ENCODE results near the gene ROR2. TPM values are rescaled to one million over a fixed set of nuclear protein-coding genes. Genes with fewer than 3 reads are reported as not detected.

ROR2 gene
- total RNA-seq, 2 donors from 2014 or later, result 4.0 to 5.4 TPM

DNA sequence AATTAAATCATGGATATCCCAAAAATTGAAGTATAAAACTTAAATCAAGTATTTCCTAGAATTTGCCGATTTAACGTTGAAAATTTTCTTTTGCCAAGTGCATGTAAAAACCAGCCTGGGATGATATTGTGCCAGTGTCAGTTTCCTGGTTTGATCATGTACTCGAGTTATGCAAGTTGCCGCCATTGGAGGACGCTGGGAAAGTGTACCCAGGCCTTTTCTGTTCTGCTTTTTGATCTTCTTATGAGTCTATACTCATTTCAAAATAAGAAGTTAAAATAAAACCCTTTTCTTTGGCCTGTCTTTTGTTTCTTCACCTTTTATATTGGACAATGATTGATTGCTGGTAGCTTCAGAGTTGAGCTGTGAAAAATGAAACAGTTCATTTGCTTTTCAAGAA, 433.3 kb downstream of the ROR2 start:
- no peak for TF ChIP-seq CTCF (IDR thresholded peaks at IDR 0.05)
- TF ChIP-seq POLR2A (IDR thresholded peaks at IDR 0.05), result no peak
- Histone ChIP-seq H3K36me3 (replicated peaks in 1 of 2; ENCODE audit: insufficient read depth in 1 of 2, low read depth in 2 of 2) (no peaks in the 10 kb centered on the region), H3K4me1 (no peaks in the 10 kb centered on the region), H3K27me3 (no peaks in the 10 kb centered on the region), H3K9me3 (peaks cover 0 to 4% (median 0%) of the 10 kb centered on the region in 3 donors), H3K27ac (no peak overlapping the region), H3K4me3 (no peak overlapping the region)
- intact Hi-C loops (cut with DNase I), result no loop called here
- peak in 1 of 4 donors; percentile 10 for DNase-seq
- 89 to 90% methylated on average over 5 of the region's 5 CpGs for WGBS, 2 donors
- ATAC-seq, result no peak

- Histone ChIP-seq H3K27ac (no peak overlapping the region), H3K9me3 (peaks cover 0 to 4% (median 0%) of the 10 kb centered on the region in 3 donors), H3K36me3 (replicated peaks in 1 of 2; ENCODE audit: insufficient read depth in 1 of 2, low read depth in 2 of 2) (no peaks in the 10 kb centered on the region), H3K27me3 (no peaks in the 10 kb centered on the region), H3K4me1 (no peaks in the 10 kb centered on the region), H3K4me3 (no peak overlapping the region)
- DNase-seq (no peak), ATAC-seq (no peak)
- 96% methylated on average over 4 of the region's 4 CpGs for WGBS, 2 donors
- intact Hi-C loops (cut with DNase I), result no loop called here
- TF ChIP-seq CTCF (IDR thresholded peaks at IDR 0.05), result no peak
- no peak for TF ChIP-seq POLR2A (IDR thresholded peaks at IDR 0.05)
These were observed 433.9 kb downstream of the ROR2 start for GRCh38 chr9:91516081-91516480.

- Histone ChIP-seq H3K9me3 (peaks cover 0 to 4% (median 0%) of the 10 kb centered on the region in 3 donors), H3K27me3 (no peaks in the 10 kb centered on the region), H3K4me3 (no peak overlapping the region), H3K4me1 (no peaks in the 10 kb centered on the region), H3K27ac (no peak overlapping the region), H3K36me3 (replicated peaks in 1 of 2; ENCODE audit: insufficient read depth in 1 of 2, low read depth in 2 of 2) (no peaks in the 10 kb centered on the region)
- peak; percentile 16 to 58 (median 34) for DNase-seq
- no peak for TF ChIP-seq CTCF (IDR thresholded peaks at IDR 0.05)
- no peak for ATAC-seq
- WGBS, 2 donors, result 30 to 31% methylated on average over 12 of the region's 12 CpGs
- intact Hi-C loops (cut with DNase I), result no loop called here
These were observed 434.8 kb downstream of the ROR2 start for GRCh38 chr9:91515074-91515687.

Small RNAs within 50 kb of the gene (microRNA-seq; reads per million reads assigned to microRNA genes)
- gene MIR3910-1 (ENCODE audit: borderline number of aligned reads in 2 of 2, borderline replicate concordance in 2 of 2), result 0 reads per million in 2 donors
- gene MIR3910-2 (ENCODE audit: borderline number of aligned reads in 2 of 2, borderline replicate concordance in 2 of 2), result 0 reads per million in 2 donors

Small RNAs within 50 kb of the gene (small RNA-seq; reads per million reads assigned to genes)
- not detected for gene MIR3910-1

Other genes starting within 250 kb of the ROR2 start
- gene SPTLC1, start 165.2 kb upstream of the ROR2 start, total RNA-seq, result 10 to 100 TPM; 34.9 to 36.1 TPM